Activated CD4-positive, alpha-beta memory T cell treated with anti-CD3 and anti-CD28 coated beads for 36 hours (primary cell): ENCODE results near the gene RGS3. TPM values are rescaled to one million over a fixed set of nuclear protein-coding genes. Genes with fewer than 3 reads are reported as not detected.

Experiments used
- CTCF ChIA-PET: fragments of 350-600 bp; sonication (Branson Sonifier 250); formaldehyde crosslinking; loops from one replicate; lab custom pipeline; 2021; ENCODE audit warnings: antibody characterized with exemption, inconsistent platforms; lab: Charles Lee
- POLR2A ChIA-PET: fragments of 350-600 bp; sonication (Branson Sonifier 250); formaldehyde crosslinking; loops from one replicate; lab custom pipeline; 2021; ENCODE audit warnings: antibody characterized with exemption; lab: Charles Lee
- DNase-seq: peaks from one replicate; pipeline ENCODE4 v3.0.0-alpha.2; 2020
- H3K27ac Mint-ChIP-seq: one replicate; pipeline ENCODE4 v1.8.0; 2021; ENCODE audit warnings: mixed read lengths
- H3K27me3 Mint-ChIP-seq: one replicate; pipeline ENCODE4 v1.8.0; 2021; ENCODE audit warnings: mixed read lengths
- H3K36me3 Mint-ChIP-seq: one replicate; pipeline ENCODE4 v1.8.0; 2021; ENCODE audit warnings: mixed read lengths
- H3K4me1 Mint-ChIP-seq: one replicate; pipeline ENCODE4 v1.8.0; 2021; ENCODE audit warnings: low read depth, mixed read lengths
- H3K4me3 Mint-ChIP-seq: one replicate; pipeline ENCODE4 v1.8.0; 2021; ENCODE audit warnings: mild to moderate bottlenecking, mixed read lengths
- H3K9me3 Mint-ChIP-seq: one replicate; pipeline ENCODE4 v1.8.0; 2021; ENCODE audit warnings: mixed read lengths
- intact Hi-C: fragments of 100-400 bp; cut with micrococcal nuclease; formaldehyde crosslinking; loops from one replicate; pipeline ENCODE4 v1.15.1; 2023
- total RNA-seq, 2 experiments: library from RNA; stranded (reverse); gene quantifications; one replicate each; pipeline ENCODE4 v1.2.3, GENCODE V29; 2021

The RGS3 gene
- total RNA-seq, 2 experiments from 2014 or later = 54.4 to 57.7 TPM

GRCh38 chr9:113621309-113621791 is 157.8 kb downstream of the RGS3 start:
- no peaks in the 10 kb centered on the region for H3K9me3 Mint-ChIP-seq
- H3K27ac Mint-ChIP-seq = peak overlapping the region; percentile 99
- POLR2A ChIA-PET = no interaction called here
- no peaks in the 10 kb centered on the region for H3K36me3 Mint-ChIP-seq
- no peak for DNase-seq
- CTCF ChIA-PET = interaction anchor here (2.3 to 8.2 kb wide), 2 partner anchors 30 to 35 kb away, joined by 6 to 72 read pairs; no protein-coding TSS in a partner anchor
- H3K27me3 Mint-ChIP-seq = no peaks in the 10 kb centered on the region
- intact Hi-C loops = no loop called here
- peaks cover 64% of the 10 kb centered on the region for H3K4me1 Mint-ChIP-seq
- no peak overlapping the region for H3K4me3 Mint-ChIP-seq

GRCh38 chr9:113621980-113622379 is 158.5 kb downstream of the RGS3 start:
- peaks cover 62% of the 10 kb centered on the region for H3K4me1 Mint-ChIP-seq

DNA sequence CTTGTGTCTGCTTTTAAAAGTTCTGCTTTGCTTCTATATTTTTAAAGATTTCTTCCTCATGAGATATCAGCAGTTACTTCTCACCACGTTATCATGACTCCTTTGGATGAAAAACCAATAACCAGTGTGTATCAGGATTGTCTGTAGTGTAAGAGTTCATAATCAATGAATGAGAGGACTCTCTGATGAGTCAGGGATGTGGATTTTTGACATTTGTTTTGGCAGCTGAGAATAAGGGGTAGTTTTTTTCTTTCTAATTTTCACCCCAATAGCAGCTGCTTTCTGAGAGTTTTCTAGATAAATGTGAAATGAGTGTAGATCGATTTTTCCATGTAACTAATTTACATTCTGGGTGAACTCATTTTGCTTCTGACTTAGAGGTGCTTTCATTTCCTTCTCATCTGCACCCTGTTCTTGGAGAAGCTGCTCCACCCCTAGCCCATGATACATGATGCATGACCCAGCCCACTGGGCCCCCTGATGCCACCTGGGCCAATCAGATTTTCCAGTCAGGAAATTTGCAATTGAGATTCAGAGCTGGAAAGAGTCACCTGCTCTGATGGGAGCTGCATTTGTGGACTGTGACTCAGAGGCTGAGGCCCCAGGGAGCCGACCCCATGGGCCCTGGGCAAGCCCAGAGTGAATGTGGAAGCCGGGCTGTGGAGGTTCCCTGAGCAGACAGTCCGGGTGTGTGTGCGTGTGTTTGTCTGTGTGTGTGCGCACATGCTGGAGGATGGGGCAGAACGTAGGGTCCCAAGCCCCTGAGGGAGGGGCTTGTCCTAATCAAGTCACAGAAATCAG is 159.3 kb downstream of the RGS3 start:
- intact Hi-C loops = loop anchor here (1.0 to 2.0 kb wide), 6 partner anchors 7 to 105 kb away; no protein-coding TSS in a partner anchor
- Mint-ChIP-seq H3K27ac (peak overlapping the region; percentile 99), H3K27me3 (no peaks in the 10 kb centered on the region), H3K4me1 (peaks cover 54% of the 10 kb centered on the region), H3K36me3 (no peaks in the 10 kb centered on the region), H3K4me3 (peak overlapping the region; percentile 63), H3K9me3 (no peaks in the 10 kb centered on the region)
- ChIA-PET CTCF (interaction anchor here (1.0 to 8.2 kb wide), 5 partner anchors 31 to 213 kb away, joined by 3 to 72 read pairs (median 4); no protein-coding TSS in a partner anchor), POLR2A (interaction anchor here (0.8 to 2.1 kb wide), 8 partner anchors 10 to 222 kb away, joined by 3 to 10 read pairs (median 4); partner anchors contain the start of gene ALAD)
- peak; percentile 92 for DNase-seq

More at GRCh38 chr9:113621980-113622379, 158.5 kb downstream of the RGS3 start:
- Mint-ChIP-seq H3K4me3 (no peak overlapping the region), H3K36me3 (no peaks in the 10 kb centered on the region), H3K9me3 (no peaks in the 10 kb centered on the region), H3K27ac (peak overlapping the region; percentile 99), H3K27me3 (no peaks in the 10 kb centered on the region)
- POLR2A ChIA-PET = interaction anchor here (0.8 to 2.1 kb wide), 6 partner anchors 11 to 221 kb away, joined by 3 to 10 read pairs (median 3); partner anchors contain the start of gene ALAD
- intact Hi-C loops = loop anchor here (1.0 to 2.0 kb wide), 4 partner anchors 20 to 105 kb away; no protein-coding TSS in a partner anchor
- CTCF ChIA-PET = interaction anchor here (1.0 to 8.2 kb wide), 5 partner anchors 30 to 212 kb away, joined by 3 to 72 read pairs (median 6); no protein-coding TSS in a partner anchor
- no peak for DNase-seq

- POLR2A ChIA-PET = interaction anchor here (1.2 to 2.1 kb wide), 4 partner anchors 9 to 106 kb away, joined by 4 to 10 read pairs (median 6); no protein-coding TSS in a partner anchor
- H3K9me3 Mint-ChIP-seq = no peaks in the 10 kb centered on the region
- peak overlapping the region; percentile 99 for H3K27ac Mint-ChIP-seq
- H3K4me3 Mint-ChIP-seq = no peak overlapping the region
- no peaks in the 10 kb centered on the region for H3K36me3 Mint-ChIP-seq
- DNase-seq = no peak
- H3K4me1 Mint-ChIP-seq = peaks cover 48% of the 10 kb centered on the region
- intact Hi-C loops = loop anchor here (1.0 to 2.0 kb wide), 3 partner anchors 9 to 67 kb away; no protein-coding TSS in a partner anchor
- H3K27me3 Mint-ChIP-seq = peaks cover 3% of the 10 kb centered on the region
- CTCF ChIA-PET = interaction anchor here (1.0 to 8.2 kb wide), 3 partner anchors 32 to 42 kb away, joined by 4 to 72 read pairs (median 18); no protein-coding TSS in a partner anchor
These were observed 160.4 kb downstream of the RGS3 start for GRCh38 chr9:113623851-113624485.

DNA sequence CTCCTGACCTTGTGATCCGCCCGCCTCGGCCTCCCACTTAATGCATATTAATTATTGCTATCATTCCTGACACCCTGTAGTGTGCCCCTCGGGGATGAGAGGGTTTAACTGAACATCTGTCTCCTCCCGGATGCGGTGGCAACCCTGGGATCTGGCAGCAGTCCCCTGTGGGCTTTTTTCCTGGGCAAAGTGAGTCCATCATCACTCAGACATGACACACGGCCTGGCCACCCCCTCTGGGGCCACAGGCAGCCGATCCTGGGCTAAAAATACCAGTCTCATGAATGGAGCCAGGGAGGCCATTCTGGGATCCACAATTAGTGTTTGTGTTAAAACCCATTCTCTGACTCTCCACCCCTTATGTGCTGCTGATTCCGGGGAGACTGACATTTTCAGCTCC is 161.2 kb downstream of the RGS3 start:
- Mint-ChIP-seq H3K27me3 (peaks cover 4% of the 10 kb centered on the region), H3K36me3 (no peaks in the 10 kb centered on the region), H3K9me3 (no peaks in the 10 kb centered on the region), H3K4me1 (peaks cover 43% of the 10 kb centered on the region), H3K4me3 (no peak overlapping the region), H3K27ac (no peak overlapping the region)
- CTCF ChIA-PET = interaction anchor here (8.2 kb wide), 1 partner anchor 32 kb away, joined by 72 read pairs; no protein-coding TSS in a partner anchor
- intact Hi-C loops = no loop called here
- POLR2A ChIA-PET = no interaction called here
- no peak for DNase-seq

DNA sequence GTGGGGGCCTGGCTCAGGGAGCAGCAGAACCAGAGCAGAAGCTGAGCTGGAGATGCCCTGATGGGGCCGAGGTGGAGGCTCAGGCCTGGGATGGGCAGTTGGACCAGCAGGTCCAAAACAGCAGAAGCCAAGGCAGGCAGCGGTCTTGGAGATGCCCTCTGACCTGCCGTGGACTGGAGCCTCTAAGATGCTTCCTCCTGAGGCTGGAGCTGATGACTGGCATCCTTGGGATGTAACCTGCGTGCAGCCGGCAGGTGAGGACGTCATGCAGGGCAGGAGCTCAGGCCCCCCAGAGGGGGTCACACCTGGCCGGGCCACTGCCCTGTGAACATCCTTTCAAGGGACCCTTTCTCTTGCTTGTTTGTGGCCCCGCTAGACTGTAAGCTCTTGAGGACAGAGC is 162.0 kb downstream of the RGS3 start:
- CTCF ChIA-PET = interaction anchor here (8.2 kb wide), 1 partner anchor 31 kb away, joined by 72 read pairs; no protein-coding TSS in a partner anchor
- Mint-ChIP-seq H3K4me1 (peaks cover 37% of the 10 kb centered on the region), H3K27ac (no peak overlapping the region), H3K27me3 (peaks cover 4% of the 10 kb centered on the region), H3K36me3 (no peaks in the 10 kb centered on the region), H3K9me3 (no peaks in the 10 kb centered on the region), H3K4me3 (no peak overlapping the region)
- POLR2A ChIA-PET = no interaction called here
- intact Hi-C loops = no loop called here
- no peak for DNase-seq

GRCh38 chr9:113626735-113627495 is 163.4 kb downstream of the RGS3 start:
- DNase-seq = no peak
- H3K36me3 Mint-ChIP-seq = no peaks in the 10 kb centered on the region
- no peaks in the 10 kb centered on the region for H3K9me3 Mint-ChIP-seq
- ChIA-PET CTCF (interaction anchor here (0.7 to 8.2 kb wide), 3 partner anchors 19 to 35 kb away, joined by 3 to 72 read pairs (median 7); no protein-coding TSS in a partner anchor), POLR2A (no interaction called here)
- intact Hi-C loops = no loop called here
- no peak overlapping the region for H3K4me3 Mint-ChIP-seq
- peaks cover 4% of the 10 kb centered on the region for H3K27me3 Mint-ChIP-seq
- no peak overlapping the region for H3K27ac Mint-ChIP-seq
- H3K4me1 Mint-ChIP-seq = peaks cover 23% of the 10 kb centered on the region

DNA sequence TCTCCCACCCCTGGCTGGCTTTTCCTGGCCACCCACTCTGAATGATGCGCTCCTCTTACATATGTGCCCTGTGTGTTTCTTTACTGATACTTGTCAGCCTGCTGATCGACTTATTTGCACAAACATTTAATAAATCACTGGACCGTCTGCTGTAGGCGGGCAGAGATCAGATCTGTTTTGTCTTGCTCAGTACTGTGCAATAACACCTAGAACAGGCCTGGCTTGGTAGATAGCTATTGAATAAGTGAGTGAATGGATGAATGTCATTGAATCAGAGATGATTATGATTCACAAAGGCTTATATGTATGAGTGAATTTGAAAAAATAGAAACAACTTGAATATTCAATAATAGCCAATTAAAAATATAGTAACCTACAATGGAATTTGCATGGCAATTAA is 165.1 kb downstream of the RGS3 start:
- peaks cover 13% of the 10 kb centered on the region for H3K4me1 Mint-ChIP-seq
- H3K36me3 Mint-ChIP-seq = no peaks in the 10 kb centered on the region
- POLR2A ChIA-PET = no interaction called here
- intact Hi-C loops = no loop called here
- no peak for DNase-seq
- no peaks in the 10 kb centered on the region for H3K9me3 Mint-ChIP-seq
- no peak overlapping the region for H3K4me3 Mint-ChIP-seq
- H3K27me3 Mint-ChIP-seq = peaks cover 10% of the 10 kb centered on the region
- CTCF ChIA-PET = interaction anchor here (8.2 kb wide), 1 partner anchor 28 kb away, joined by 72 read pairs; no protein-coding TSS in a partner anchor
- no peak overlapping the region for H3K27ac Mint-ChIP-seq

DNA sequence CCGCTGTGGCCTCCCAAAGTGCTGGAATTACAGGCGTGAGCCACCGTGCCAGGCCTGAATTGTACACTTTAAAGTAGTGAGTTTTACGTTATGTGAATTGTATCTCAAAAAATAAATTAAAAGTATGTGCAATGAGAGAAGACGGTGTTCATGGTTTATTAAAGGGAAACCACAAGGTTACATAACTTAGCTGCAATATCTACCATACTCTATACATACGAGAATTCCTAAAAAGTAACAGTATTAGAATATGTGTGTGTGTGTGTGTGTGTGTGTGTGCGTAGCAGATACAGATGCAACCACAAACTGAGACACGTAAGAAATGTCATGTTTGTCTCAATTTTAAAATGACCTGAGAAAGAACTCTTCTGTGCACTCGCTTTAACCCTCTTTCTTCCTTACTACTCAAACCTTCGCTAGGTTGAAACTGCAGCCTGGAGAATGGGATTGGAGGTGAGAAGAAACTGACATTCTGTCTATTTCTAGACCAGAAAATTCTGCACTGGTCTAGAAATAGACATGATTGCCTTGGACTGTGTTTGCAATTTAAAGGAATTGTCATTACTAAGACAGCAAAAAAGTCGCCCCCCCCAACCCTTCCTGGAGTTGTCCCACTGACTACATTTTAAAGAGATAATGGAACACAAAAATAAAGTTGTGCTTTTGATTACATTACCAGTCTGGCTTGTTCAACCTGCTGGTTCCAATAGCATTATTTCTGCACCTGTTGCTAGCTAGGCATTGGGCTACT is 167.0 kb downstream of the RGS3 start:
- DNase-seq = no peak
- Mint-ChIP-seq H3K4me3 (no peak overlapping the region), H3K27ac (no peak overlapping the region), H3K9me3 (no peaks in the 10 kb centered on the region), H3K4me1 (peaks cover 6% of the 10 kb centered on the region), H3K36me3 (no peaks in the 10 kb centered on the region), H3K27me3 (peaks cover 10% of the 10 kb centered on the region)
- ChIA-PET CTCF (interaction anchor here (1.4 kb wide), 1 partner anchor 26 kb away, joined by 10 read pairs; no protein-coding TSS in a partner anchor), POLR2A (no interaction called here)
- intact Hi-C loops = no loop called here

DNA sequence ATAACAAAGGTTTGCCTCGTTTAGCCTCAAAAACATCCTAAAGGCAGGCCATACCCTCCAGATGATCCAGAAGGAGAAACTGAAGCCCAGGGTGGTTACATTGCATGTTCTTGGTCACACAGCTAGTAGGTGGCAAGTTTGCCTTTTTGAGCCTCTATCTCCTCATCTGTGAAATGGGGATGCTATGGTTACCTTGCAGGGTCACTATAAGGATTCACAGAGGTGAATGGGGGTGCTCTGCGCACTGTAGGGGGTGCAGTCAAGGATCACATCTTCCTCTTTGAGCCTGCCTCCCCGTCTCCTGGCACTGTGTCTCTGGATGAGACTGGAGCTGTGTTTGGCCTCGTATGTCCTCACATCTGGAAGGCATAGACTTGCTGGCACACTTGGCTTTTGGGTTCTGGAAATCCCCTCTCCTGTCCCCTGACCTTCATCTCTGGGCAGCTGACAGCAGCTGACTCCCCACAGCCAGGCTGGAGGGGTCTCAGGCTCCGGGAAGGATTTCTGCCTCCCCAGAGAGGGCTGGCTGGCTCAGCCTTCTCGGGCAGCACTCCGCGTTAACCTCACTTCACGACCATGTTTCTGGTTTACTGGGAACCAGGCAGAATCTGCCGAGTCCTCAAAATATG is 167.7 kb downstream of the RGS3 start:
- CTCF ChIA-PET = interaction anchor here (1.4 kb wide), 1 partner anchor 25 kb away, joined by 10 read pairs; no protein-coding TSS in a partner anchor
- no peaks in the 10 kb centered on the region for H3K36me3 Mint-ChIP-seq
- intact Hi-C loops = no loop called here
- POLR2A ChIA-PET = no interaction called here
- H3K9me3 Mint-ChIP-seq = no peaks in the 10 kb centered on the region
- no peak for DNase-seq
- H3K27ac Mint-ChIP-seq = no peak overlapping the region
- no peak overlapping the region for H3K4me3 Mint-ChIP-seq
- H3K4me1 Mint-ChIP-seq = peaks cover 6% of the 10 kb centered on the region
- H3K27me3 Mint-ChIP-seq = peaks cover 10% of the 10 kb centered on the region
